NCI-H446 treated with DMSO at 0.1 percent for 48 hours (cell line): ENCODE results near the gene MORC3.

Experiments used
- DNase-seq: peaks from one replicate; lab custom pipeline; 2025; lab: John Stamatoyannopoulos, UW

The MORC3 gene

GRCh38 chr21:36425286-36425685, 105.3 kb downstream of the MORC3 start:
- DNase-seq = no peak
